ENCODE measurements around the gene AK4. TPM values are rescaled to one million over a fixed set of nuclear protein-coding genes. Genes with fewer than 3 reads are reported as not detected.

AK4 gene
- total RNA-seq, 1 donor from 2014 or later: 169 TPM

GRCh38 chr1:65277605-65278347 is 129.8 kb downstream of the AK4 start:
- no peak for DNase-seq (ENCODE audit: low read depth)

DNA sequence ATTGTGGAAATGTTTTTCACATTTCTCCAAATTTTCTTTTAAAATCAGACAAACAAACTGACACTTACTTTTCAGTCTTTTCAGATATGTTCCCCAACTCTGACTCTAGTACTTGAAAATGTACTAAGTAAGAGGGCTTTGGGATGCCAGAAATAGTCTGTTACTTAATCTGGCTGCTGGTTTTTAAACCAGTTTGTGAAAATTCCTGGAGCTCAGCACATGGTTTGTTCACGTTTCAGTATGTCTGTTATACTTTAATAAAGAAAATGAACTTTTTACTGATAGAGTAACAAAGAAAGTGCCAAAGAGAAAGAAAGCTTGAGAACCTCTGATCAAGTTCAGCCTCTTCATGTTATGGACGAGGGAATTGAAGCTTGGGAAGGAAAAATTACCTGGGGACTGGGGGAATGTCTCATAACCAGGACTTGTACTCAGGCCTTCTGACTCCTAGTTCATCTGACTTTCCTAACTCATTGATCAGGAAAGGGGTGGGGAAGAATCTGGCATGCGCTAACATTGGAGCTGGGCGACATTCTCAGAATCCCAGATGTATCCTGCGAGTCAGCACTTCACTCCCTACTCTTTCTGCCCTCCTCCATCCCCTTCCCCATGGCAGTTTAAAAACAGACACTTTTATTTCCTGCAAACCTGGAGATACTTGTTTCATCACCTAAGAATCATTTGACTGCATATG is 130.5 kb downstream of the AK4 start:
- no peak for DNase-seq (ENCODE audit: low read depth)

DNA sequence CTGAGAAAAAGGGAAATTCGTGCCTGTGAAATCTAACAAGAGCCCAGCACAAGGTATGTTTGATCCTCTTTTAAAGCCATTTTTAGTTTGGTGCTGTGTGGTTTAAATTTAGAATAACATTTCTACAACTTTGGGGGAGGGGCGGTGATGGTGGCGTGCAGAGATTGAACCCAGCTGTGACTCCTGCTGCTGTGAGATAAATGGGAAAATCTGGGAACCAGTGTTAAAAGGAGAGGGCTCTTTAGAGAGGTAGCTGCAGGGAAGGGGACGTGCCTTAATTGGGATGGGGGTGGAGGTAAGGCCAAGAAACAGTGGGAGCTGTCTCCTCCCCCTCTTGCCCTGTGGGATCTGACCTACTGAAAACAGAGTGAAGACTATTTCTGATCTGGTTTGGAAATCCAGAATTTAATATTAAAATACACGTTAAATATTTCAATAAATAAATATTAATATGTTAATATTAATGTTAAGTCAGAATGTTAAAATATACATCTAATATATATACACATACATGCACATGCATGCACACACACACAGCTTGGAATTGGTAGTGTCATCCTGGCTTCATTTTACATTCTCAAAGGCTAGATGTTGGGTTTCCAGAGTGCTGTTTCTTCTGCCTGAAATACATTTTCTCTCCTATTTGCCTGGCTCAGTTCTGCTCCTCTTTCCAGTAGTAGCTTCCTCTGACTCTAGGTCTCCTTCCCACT is 131.2 kb downstream of the AK4 start:
- no peak for DNase-seq (ENCODE audit: low read depth)

Other genes with a start within 250 kb of the AK4 start
- gene JAK1, start 181.7 kb upstream of the AK4 start, total RNA-seq: 305 and 415 TPM in 2 replicates
- 11.3 and 39.9 TPM in 2 replicates for gene DNAJC6, start 161.3 kb downstream of the AK4 start, total RNA-seq

All from renal cortical epithelial cell (primary cell).